HG03060 (cell line): ENCODE results near the gene ACP3.
"Not testable (repeated sequence)": the region's sequence is repeated elsewhere in the genome, so short reads cannot be mapped to it uniquely, and the experiment has no call there.

Experiments used
- ATAC-seq: cut with Tn5 transposase; IDR thresholded peaks from one replicate; pipeline ENCODE4 v1.9.1; 2021; ENCODE audit warnings: low read depth, moderate number of reproducible peaks; ENCODE audit not compliant: unreplicated experiment

ACP3 gene

GRCh38 chr3:132354916-132355702, 37.9 kb downstream of the ACP3 start:
- no peak for ATAC-seq

DNA sequence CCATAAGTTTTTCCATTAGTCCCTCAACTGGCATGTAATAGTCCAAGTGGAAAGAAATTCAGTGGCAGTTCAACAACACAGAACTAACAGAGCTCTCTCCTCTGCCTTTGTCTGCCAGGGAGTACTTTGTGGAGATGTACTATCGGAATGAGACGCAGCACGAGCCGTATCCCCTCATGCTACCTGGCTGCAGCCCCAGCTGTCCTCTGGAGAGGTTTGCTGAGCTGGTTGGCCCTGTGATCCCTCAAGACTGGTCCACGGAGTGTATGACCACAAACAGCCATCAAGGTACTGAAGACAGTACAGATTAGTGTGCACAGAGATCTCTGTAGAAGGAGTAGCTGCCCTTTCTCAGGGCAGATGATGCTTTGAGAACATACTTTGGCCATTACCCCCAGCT, 39.4 kb downstream of the ACP3 start:
- no peak for ATAC-seq

DNA sequence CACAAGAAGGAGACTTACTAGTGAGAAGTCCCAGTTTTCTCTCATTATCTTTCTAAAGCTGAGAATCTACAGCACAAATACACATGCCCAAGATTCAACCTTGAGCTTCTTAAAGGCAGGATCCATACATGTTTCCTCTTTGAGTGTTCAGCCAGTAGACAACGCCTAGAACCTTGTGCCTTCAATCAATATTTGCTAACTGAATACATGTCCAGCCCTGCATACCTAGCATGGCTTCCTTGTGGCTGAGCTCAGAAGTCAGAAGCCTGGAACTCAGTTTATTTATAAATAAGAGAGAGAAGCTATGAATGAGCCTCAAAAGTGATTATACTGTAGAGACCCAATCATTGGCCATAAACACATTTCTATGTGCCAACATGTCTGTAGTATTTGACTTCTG, 43.5 kb downstream of the ACP3 start:
- ATAC-seq: no peak

DNA sequence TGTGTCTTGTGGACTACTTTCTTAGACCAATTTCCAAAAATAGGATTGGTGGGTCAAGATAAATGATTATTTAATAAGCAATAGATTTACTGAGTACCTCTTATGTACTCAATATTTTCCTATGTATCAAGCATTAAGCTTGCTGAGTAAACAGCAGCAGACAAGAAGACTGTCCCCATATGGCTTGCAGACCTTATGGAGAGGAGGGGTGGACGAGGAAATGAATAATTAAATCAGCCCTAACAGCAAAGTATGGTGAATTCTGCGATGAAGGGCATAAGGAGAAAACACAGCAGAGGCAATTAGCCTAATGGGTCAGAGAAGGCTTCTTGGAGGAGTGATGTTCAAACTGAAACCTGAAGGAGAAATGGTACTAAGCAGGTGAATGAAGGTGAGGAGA, 45.1 kb downstream of the ACP3 start:
- ATAC-seq: no peak

GRCh38 chr3:132368515-132368914, 51.3 kb downstream of the ACP3 start:
- no peak for ATAC-seq

DNA sequence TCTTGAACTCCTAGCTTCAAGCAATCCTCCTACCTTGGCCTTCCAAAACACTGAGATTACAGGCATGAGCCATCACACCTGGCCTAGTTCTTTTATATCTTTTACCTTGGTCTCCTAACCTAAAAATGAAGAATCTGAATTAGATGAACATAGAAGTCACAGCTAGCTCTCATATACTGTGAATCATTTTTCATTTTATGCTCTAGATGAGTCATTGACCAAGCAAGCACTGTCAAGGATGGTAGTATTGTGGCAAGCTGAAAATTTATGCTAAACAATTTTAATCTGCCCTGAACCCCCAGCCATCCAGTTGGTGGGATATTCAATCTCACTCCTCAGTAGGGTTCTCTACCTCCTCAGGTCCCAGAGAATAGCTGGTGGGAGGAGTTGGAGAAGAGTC, 51.8 kb downstream of the ACP3 start:
- ATAC-seq: no peak

GRCh38 chr3:132376945-132377354, 59.7 kb downstream of the ACP3 start:
- not testable (repeated sequence) for ATAC-seq

- no peak for ATAC-seq
Observed at GRCh38 chr3:132378048-132378762, 61.0 kb downstream of the ACP3 start.

DNA sequence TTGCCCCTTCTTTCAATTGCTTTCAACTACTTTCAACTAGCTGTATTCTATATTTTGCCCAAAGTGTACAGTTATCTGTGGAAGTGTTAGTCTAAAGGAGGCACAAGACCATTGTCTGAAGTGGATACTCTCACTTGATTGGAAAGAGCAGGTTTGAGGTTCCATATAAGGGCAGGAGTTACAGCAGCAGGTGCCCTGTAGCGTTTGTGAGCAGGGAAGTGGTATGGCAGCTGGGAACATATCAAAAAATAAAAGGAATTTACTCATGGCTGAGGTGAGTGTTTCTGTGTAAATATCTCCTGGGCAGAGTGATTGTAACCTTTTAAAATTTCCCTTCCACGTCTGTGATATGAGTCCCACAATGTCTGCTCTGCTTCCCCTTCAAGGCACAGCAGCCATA, 61.6 kb downstream of the ACP3 start:
- ATAC-seq: no peak

GRCh38 chr3:132380920-132381319, 63.7 kb downstream of the ACP3 start:
- ATAC-seq: no peak

GRCh38 chr3:132381348-132381944, 64.2 kb downstream of the ACP3 start:
- ATAC-seq: no peak

DNA sequence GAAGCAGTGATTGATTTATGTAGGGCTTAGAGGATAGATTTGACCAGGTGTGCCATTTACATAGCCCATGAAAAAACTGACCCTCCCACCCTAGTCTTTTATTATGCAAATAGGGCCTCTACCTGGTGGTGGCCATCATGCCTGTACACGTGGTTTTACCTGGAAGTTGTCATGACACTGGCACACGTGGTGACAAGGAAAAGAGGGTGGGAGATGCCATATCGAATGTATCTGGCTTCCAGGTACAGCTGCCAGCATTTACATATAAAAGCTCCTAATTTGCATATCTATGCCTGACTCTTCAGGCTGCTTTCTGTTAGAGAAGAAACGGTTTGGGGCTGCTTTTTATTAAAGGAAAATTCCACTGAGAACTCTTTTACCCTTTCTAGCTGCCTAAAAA, 65.1 kb downstream of the ACP3 start:
- ATAC-seq: no peak

DNA sequence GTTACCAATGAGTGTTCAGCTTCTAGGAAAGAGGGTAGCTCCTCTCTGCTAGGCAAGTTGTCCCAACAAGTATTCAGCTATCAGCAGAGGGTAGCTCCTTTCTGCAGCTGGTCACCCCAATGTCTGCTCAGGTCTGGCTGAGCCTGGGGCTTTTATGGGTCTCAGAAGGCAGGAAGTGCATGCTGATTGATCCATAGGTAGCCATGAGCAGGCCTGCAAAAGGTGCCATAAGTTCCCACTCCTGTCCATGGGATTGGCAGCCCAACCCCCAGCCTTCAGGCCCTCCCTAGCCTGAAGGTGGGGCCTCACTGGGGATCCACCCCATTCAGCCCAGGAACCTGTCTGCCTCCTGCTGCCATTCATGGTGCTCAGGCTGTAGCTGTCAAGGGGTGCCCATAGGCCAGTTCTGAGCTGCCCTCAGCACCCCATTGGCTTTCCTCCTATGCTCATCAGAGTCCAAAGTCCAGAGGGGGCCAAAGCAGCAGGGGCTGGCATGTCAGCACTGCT, 65.5 kb downstream of the ACP3 start:
- ATAC-seq: no peak

DNA sequence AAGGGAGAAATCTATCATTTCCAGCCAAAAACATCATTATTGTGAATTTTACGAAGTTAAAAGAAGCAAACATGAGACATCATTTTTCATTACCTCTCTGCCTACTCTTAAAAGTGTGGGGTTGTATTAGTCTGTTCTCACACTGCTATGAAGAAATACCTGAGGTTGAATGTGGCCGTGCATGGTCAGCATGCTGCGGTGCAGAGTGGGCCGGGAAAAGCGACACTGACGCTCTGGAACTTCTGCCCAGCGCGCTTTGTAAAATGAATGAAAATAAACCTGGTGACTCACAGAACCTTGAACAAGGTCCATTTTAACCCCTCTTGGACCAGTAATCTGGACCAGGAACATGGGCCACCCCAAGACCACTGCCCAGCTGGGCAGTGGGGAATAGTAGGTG, 69.1 kb downstream of the ACP3 start:
- no peak for ATAC-seq

DNA sequence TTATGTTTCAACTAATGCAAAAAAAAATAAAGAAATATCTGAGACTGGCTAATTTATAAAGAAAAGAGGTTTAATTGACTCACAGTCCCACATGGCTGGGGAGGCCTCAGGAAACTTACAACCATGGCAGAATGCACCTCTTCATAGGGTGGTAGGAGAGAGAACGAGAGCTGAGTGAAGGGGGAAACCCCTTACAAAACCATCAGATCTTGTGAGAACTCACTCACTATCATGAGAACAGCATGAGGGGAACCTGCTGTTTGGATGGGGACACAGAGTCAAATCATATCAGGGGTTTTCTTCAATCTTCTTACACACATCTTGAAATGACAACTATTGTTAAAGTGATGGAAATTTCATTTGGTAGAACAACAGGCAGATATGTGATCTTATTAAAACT, 75.5 kb downstream of the ACP3 start:
- ATAC-seq: not testable (repeated sequence)

GRCh38 chr3:132394320-132394719, 77.1 kb downstream of the ACP3 start:
- ATAC-seq: no peak

DNA sequence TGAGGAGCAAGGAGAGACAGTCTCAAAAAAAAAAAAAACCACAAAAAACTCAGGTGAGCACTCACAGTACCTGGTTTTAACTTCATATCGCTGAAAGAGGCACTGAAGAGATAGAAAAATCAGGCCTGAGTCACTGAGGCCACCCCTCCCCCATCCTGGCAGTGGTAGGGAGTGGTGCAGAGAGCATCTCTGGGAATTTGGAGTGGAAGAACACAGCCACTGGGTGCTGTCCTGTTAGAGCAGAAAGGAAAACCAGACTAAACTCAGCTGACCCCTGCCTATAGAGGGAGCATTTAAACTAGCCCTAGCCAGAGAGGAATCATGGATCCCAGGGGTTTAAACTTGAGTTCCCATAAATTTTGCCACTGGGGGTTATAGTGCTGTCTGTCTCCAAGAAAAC, 77.9 kb downstream of the ACP3 start:
- no peak for ATAC-seq

GRCh38 chr3:132396255-132396654, 79.0 kb downstream of the ACP3 start:
- no peak for ATAC-seq

DNA sequence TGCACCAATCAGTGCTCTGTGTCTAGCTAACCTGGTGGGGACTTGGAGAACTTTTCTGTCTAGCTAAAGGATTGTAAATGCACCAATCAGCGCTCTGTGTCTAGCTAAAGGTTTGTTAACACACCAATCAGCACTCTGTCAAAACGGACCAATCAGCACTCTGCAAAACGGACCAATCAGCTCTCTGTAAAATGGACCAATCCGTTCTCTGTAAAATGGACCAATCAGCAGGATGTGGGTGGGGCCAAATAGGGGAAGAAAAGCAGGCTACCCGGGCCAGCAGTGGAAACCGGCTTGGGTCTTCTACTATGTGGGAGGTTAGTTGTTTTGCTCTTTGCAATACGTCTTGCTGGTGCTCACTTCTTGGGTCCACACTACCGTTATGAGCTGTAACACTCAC, 79.6 kb downstream of the ACP3 start:
- not testable (repeated sequence) for ATAC-seq

DNA sequence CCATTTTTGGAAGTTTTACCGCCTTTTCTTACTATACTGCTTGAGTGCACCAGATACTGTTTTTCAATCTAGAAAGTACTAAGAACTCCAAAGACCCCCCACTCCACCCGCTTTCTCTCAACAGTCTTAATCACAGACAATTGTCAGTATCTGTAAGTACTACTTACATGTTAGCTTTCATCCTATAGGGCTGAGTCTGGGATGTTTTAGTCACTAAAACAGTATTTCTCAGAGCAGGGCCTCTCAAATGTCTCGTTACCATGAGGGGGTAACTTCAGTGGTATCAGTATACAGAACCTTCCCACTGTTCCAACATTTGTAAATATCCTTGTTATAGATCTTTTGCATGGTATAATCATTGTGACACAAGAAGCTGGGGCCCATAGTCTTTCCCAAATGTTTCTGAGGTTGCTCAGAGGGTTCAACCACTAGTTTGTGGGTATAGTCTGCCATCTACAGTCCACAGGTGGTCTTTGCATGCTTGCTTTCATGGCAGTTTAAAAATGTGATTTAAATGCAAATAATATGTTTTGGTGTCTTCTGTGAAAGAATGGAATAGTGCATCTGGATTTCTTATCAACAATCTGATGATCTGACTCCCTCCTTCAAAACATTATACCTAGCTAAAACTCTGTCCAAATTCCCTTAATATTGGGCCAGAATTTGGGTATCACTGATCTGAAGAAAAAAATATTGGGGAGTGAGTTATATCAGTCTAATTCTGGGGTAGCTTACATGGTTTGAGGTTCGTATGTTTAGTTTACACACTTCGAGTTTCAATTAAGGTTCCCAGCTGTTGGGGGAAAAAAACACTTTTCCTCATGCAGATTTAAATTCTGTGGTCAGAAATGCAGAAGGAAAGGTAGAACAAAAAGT, 82.1 kb downstream of the ACP3 start:
- ATAC-seq: no peak

- ATAC-seq: no peak
Observed at GRCh38 chr3:132401255-132401654, 84.0 kb downstream of the ACP3 start.
